RPMI8226 (cell line): ENCODE data around the gene ZZZ3.
"Not testable (repeated sequence)": the region's sequence is repeated elsewhere in the genome, so short reads cannot be mapped to it uniquely, and the experiment has no call there.

Source experiments
- DNase-seq: peaks from one replicate; pipeline ENCODE4 v3.0.0-alpha.2; 2015

ZZZ3 gene

DNA sequence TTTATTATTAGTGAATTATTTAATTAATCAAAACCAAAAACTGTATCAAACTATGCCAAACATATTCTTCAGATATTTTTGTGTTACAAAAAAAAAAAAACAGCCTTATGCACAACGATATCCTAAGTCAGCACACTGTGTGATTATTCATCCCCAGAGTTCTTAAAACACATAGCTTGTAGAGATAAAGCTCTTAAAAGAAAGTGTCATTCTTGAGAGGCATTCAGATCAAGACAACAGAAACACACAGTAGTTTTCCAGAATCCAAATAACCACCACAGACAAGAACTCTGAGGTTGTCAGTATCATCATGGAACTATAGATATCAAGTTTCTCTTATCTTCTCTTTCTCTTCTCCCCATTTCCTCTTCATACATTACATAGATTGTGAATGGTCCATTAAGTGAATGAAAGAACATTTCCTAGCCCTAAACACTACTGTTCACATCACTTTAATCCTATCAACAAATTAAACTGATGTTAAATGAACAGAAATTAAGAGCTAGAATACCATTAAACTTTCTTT is 13.5 kb downstream of the ZZZ3 start:
- DNase-seq, result no peak

DNA sequence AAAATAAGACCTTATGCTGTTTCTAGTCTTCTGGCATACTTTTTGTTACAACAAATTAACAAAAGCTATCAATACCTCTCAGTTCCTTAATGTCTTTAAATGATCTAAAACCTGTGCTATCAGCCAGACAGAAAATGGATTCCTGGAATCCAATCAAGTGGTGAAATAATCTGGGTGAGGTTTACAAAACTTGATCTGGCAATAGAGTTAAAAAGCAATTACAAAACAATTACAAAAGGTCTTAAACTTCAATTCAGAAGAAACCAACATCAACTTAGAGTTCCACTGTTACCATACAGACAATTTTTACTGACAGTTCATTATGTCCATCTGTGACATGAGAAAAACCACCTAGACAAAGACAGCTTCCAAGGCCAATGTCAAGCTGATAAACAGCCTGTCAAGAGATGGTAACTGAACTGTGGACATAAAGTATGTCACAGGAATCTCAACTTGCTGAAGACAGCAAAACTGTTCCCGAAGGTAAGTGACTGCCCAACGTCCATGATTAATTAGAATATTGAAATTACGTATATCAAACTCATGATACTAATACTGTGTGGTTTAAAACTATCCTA is 17.4 kb downstream of the ZZZ3 start:
- DNase-seq, result no peak

DNA sequence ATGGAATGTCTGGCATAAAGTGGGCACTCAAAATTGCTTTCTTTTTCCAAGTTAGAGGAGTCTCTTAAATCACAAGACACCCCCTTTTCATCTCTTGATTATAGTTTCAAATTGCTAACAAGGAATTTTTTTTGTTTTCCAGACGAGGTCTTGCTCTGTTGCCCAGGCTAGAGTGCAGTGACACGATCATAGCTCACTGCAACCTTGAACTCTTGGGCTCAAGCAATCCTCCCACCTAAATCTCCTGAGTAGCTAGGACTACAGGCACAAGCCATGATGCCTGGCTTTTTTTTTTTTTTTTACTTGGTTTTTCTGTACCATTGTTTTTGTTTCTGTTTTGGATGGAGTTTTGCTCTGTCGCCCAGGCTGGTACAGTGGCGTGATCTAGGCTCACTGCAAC is 20.8 kb downstream of the ZZZ3 start:
- no peak for DNase-seq

DNA sequence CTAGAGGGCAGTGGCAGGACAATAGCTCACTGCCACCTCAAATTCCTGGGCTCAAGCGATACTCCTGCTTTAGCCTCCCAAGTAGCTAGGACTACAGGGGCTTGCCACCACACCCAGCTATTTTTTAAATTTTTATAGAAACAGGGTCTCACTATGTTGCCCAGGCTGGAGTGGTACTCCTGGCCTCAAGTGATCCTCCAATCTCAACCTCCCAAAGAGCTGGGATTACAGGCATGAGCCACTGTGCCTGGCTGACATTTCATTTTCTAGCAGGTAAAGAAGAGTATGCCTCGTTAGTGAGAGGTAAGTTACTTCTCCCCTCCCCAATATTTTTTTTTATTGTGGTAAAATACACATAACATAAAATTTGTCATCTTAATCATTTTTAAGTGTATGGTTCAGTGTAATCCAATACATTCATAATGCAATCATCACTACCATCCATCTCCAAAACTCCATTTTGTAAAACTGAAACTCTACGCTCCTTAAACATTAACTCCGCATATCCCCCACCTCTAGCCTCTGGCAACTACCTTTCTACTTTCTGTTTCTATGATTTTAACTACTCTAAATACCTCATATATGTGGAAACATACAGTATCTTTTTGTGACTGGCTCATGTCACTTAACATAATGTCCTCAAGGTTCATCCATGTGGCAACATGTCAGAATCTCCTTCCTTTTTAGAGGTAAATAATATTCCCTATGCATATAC is 22.4 kb downstream of the ZZZ3 start:
- DNase-seq, result no peak

DNA sequence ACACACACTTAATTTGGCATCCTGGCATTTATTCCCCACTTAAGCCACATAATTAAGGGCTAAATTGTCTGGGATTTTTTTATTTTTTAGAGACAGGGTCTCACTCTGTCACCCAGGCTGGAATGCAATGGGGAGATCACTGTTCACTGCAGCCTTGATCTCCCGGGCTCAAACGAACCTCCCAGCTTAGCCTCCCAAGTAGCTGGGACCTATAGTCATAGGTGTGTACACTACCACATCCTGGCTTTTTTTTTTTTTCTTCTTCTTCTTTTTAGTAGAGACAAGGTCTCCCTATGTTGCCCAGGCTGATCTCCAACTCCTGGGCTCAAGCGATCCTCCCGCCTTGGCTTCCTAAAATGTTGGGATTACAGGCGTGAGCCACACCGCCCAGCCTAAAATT is 24.2 kb downstream of the ZZZ3 start:
- DNase-seq, result no peak

DNA sequence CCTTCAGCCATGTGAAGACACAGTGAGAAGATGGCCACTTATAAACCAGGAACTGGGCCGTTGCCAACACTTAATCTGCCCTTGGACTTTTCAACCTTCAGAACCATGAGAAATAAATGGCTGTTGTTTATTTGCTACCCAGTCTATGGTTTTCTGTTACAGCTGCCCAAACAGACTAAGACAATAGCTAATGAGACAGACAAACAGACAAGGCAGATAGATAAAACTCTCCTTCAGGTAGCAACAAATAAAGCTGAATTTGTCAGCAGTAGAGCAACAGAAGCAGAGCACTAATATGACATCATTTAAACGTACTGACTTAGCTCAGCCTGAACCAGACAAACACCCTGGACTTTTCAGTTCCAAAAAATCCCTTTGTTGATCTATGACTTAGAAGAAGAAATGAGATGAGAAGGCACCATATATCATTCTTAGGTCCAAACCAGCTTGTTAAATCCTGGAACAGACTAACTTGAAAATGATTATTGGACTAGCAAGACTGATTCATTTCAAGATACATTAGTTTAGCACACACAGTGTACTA is 27.0 kb downstream of the ZZZ3 start:
- DNase-seq, result no peak

DNA sequence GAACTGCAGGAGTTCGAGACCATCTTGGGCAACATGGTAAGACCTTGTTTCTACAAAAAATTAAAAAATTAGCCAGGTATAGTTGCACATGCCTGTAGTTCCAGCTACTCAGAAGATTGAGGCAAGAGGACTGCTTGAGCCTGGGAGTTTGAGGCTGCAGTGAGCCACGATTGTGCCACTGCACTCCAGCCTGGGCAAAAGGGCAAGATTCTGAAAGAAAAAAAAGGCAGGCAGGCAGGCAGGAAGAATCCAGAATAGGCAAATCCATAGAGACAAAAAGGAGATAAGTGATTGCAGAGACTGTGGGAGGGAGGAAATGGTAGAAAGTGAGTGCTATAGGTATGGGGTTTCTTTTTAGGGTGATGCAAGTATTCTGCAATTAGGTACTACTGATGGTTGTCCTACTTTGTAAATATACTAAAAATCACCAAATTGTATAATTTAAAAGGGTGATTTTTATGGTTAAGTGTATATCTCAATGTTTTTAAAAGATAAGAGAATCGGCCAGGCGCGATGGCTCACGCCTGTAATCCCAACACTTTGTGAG is 29.4 kb downstream of the ZZZ3 start:
- DNase-seq, result no peak

DNA sequence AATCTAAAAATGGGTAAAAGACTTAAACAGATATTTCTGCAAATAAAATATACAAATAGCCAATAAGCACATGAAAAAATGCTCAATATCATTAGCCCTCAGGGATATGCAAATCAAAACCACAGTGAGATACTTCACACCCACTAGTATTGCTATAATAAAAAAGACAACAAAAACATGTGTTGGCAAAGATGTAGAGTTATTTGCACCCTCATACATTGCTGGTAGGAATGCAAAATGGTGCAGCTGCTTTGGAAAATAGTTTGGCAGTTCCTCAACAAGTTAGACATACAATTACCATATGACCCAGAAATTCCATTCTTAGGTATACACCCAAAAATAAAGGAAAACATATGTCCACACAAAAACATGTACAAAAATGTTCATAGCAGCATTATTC is 30.2 kb downstream of the ZZZ3 start:
- DNase-seq, result no peak

DNA sequence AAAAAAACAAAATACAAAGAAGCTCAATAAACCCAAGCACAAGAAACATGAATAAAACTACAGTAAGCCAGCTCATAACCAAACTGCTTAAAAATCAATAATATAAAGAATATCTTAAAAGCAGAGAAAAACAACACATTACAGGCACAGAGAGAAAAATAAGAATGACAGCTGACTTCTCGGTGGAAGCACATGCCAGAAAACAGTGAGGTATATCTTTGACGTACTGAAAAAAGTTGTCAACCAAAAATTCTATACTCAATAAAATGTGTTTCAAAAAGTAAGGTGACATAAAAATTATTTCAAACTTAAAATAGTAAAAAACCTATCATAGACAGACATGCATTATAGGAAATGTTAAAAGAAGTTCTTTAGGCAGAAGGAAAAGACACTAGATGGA is 33.3 kb downstream of the ZZZ3 start:
- DNase-seq, result no peak

DNA sequence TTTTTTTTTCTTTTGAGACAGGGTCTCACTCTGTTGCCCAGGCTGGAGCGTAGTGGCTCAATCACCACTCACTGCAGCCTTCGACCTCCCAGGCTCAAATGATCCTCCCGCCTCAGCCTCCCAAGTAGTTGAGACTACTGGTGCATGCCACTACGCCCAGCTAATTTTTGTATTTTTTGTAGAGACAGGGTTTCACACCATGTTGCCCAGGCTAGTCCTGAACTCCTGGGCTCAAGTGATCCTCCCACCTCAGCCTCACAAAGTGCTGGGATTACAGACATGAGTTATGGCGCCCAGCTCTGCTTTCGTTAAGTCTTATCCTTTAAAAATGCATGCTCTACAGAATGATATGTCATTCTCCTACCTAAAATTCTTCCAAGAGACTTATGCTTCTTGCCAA is 36.2 kb downstream of the ZZZ3 start:
- not testable (repeated sequence) for DNase-seq

DNA sequence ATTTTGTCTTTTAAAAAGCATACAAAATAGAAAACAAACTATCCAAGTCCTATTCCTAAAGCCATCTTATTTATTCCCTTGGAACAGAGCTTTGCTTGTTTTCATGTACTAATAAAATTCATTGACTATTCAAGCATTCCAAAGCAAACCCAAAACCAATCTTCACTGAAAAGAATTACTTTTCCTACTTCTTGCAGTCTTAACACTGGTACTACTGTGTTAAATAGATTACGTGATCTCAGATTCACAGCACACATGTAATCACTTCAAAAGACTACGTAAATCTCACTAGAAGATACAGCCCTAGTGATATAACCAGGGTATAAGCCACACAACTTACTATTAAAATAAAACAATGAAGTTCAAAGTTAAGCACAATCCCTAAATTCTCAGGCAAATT is 39.0 kb downstream of the ZZZ3 start:
- no peak for DNase-seq

DNA sequence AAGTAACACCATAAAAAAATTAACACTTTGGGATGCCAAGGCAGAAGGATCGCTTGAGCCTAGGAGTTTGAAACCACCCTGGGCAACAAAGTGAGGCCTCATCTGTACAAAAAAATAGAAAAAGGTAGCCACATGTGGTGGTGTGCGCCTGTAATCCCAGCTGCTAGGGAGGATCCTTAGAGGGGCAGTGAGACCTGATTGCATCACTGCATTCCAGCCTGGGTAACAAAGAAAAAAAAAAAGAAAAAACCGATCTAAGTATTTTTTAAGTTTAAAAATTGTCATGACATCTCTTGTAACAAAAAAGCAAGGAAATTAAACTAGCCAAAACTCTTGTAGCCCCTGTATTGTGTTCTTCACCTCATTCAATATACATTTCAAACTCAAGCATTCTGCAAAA is 39.5 kb downstream of the ZZZ3 start:
- no peak for DNase-seq

DNA sequence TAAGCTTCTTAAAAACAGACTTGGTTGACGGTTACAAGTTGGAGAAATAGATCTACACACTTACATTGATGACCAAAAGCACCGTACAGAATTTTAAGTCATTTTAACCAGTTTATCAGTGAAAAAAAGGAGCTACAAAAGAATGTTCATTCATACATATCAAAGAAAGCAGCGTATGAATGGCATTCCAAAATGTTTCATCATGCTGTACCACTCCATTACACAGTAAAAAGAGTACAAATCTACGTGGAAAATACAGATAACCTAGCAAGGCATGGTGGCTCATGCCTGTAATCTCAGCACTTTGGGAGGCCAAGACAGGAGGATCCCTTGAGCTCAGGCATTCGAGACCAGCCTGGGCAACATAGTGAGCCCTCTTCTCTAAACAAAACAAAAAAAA is 40.3 kb downstream of the ZZZ3 start:
- DNase-seq, result no peak

DNA sequence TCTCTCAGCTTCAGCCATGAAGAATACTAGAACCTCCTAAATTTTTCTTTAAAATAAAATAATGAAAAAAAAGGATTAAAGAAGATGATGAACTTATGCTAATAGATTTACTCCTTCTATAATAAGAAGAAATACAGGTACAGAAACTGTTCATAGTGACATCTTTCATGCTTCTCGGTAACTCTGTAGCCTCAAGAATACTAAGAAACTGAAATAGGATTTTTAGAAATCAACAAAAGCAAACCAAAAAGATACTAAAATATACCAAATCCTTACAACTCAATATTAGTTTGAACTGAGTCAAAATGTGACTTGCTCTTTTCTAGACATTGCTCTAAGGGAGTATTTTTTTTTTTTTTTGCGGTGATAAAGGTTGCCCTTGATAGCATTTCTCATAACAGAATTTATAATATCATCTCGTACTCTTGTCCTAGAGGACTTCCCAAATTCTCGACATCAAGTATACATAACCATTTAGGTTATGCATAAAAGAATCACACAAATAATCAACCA is 42.8 kb downstream of the ZZZ3 start:
- no peak for DNase-seq

DNA sequence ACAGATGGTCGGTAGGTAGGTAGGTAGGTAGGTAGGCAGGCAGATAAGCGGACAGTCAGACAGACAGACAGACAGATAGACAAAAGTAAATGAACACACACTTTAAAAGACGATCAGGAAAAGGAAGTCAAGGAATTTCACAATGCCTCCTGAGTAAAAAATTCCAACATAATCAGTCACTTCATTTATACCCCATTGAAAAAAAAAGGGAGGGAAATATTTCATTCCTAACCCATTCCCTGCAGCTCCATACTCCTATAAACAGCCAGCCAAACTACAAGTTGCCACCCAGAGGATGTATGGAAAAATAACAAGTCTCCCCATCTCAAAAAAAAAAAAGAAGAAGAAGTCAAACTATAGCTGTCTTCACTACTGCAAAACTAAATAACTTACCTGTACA is 43.4 kb downstream of the ZZZ3 start:
- no peak for DNase-seq

DNA sequence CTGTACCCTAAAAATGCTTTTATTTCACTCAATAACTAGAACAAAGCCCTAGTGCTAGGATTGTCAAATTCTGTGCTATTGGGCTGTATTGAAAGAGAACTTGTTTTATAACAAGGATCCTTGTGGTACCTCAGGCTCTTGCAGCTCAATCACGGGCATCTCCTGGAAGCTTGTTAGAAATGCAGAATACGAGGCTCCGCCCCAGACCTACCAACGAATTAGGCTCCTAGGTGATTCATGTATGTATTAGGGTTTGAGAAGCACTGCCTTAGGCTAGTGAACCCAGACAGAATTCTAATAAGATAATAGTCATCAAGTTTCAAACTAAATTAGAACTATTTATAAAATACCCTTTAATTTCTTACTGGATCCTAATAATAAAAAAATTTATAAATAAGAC is 45.6 kb downstream of the ZZZ3 start:
- DNase-seq, result no peak
